Measurements from ENCODE around the gene OTUB2. TPM values are rescaled to one million over a fixed set of nuclear protein-coding genes. Genes with fewer than 3 reads are reported as not detected.

Gene OTUB2
- total RNA-seq, 3 donors from 2014 or later: 0.50 to 0.54 (median 0.53) TPM

DNA sequence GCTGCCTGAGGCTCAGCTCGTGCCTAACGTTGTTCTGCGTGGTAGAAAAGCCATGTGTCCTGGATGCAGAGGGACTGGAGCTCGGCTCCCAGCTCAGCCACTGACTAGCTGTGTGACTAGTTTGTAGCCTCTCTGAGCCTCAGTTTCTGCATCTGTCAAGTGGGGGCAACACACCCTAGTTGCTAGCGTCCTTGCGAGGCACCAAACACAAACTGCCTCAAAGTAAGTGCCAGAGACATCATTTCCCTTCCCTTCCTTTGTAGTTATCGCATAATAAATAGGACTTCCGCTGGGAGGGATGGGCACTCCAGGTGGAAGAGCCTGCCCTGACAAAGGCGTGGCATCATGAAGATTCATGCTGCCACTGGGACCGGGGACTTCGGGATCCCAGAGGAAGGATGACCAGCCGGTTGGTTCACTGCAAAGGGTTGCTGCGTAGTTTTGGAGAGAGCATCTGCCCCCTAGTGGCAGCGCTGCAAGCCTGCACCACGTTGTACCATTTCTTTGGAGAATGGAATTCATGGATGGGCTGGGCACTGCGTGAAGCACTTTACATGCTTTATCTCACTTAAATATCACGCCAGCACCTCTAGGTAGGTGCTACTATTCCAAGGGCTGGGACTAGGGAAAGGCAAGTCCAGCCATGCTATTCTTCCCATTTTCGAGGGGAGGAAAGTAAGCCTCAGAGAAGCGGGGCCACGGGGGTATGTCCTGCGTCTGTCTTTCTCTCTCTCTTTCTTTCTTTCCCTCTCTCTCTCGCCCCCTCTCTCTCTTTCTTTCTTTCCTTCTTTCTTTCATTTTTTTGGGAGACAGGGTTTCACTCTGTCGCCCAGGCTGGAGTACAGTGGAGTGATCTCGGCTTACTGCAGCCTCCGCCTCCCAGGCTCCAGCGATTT, 24.4 kb upstream of the OTUB2 start:
- peak; percentile 81 for ATAC-seq
- Mint-ChIP-seq H3K4me1 (ENCODE audit: low read depth) (peaks cover 6% of the 10 kb centered on the region), H3K4me3 (no peak overlapping the region), H3K27me3 (ENCODE audit: low read depth) (peaks cover 12% of the 10 kb centered on the region), H3K36me3 (ENCODE audit: insufficient read depth) (no peaks in the 10 kb centered on the region), H3K9me3 (no peaks in the 10 kb centered on the region)
- DNase-seq: peak; percentile 57

DNA sequence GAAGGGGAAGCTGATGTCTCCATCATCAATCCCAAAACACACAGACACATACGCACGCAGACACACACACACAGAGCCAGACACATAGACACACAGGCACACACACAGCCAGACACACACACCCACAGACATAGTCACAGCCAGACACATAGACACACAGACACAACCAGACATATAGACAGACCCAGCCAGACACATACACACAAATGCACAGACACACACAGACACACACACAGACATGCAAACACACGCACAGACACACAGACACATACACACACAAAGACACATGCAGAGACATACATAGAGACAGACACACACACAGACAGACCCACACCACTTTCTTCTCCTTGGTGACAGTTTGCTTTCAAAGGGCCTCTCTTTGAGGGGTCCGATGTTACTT, 22.7 kb upstream of the OTUB2 start:
- Mint-ChIP-seq H3K27me3 (ENCODE audit: low read depth) (peaks cover 12% of the 10 kb centered on the region), H3K36me3 (ENCODE audit: insufficient read depth) (no peaks in the 10 kb centered on the region), H3K9me3 (no peaks in the 10 kb centered on the region), H3K4me3 (no peak overlapping the region), H3K4me1 (ENCODE audit: low read depth) (peaks cover 13% of the 10 kb centered on the region)
- no peak for DNase-seq
- ATAC-seq: no peak

DNA sequence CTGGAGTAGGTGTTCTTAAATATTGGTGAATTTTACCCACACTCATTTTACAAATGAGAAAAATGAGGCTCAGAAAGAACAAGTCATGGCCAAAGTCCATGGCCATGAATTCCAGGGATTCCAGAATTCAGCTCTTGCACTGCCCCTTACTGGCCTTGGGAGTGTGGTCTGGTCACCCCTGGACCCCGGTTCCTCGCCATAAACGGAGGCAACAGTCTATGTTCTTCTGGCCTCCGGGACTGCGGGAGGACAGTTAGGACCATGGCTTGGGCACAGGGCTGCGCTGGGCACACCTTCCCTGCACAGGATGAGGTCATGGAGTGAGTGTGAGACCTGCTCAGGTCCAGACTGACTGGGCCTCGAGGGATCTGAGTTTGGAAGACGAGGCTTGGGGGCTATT, 22.1 kb upstream of the OTUB2 start:
- H3K4me1 Mint-ChIP-seq (ENCODE audit: low read depth): peaks cover 17% of the 10 kb centered on the region
- H3K9me3 Mint-ChIP-seq: no peaks in the 10 kb centered on the region
- no peak for ATAC-seq
- no peak for DNase-seq
- H3K36me3 Mint-ChIP-seq (ENCODE audit: insufficient read depth): no peaks in the 10 kb centered on the region
- H3K4me3 Mint-ChIP-seq: no peak overlapping the region
- H3K27me3 Mint-ChIP-seq (ENCODE audit: low read depth): peaks cover 12% of the 10 kb centered on the region

DNA sequence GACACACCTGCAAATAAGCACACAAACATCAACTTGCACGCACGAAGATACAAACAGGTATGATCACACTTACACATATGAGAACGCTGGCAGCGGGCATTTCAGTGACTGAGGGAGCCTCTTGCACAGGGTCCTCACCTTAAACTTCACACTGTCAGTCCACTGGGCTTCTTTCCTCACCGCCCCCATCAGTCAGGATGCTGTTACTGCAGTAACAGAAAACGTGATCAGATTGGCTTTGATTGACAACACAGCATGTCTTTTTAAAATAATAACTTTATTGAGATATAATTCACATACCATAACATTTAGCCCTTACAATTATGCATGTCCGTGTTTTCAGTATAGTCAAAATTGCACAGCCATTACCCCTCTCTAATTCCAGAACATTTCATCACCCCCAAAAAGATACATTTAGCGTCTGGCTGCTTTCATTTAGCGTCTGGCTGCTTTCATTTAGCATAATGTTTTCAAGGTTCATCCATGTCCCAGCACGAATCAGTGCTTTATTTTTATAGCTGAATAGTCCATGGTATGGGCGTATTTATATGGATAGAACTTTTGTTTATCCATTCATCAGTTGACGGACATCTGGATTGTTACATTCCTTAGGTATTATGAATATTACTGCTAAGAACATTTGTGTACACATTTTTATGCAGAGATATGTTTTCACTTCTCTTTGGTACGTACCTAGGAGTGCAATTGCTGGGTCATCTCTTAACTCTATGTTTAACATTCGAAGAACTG, 20.6 kb upstream of the OTUB2 start:
- no peaks in the 10 kb centered on the region for H3K36me3 Mint-ChIP-seq (ENCODE audit: insufficient read depth)
- ATAC-seq (no peak), DNase-seq (no peak)
- H3K4me3 Mint-ChIP-seq: no peak overlapping the region
- peaks cover 16% of the 10 kb centered on the region for H3K27me3 Mint-ChIP-seq (ENCODE audit: low read depth)
- peaks cover 29% of the 10 kb centered on the region for H3K4me1 Mint-ChIP-seq (ENCODE audit: low read depth)
- no peaks in the 10 kb centered on the region for H3K9me3 Mint-ChIP-seq

DNA sequence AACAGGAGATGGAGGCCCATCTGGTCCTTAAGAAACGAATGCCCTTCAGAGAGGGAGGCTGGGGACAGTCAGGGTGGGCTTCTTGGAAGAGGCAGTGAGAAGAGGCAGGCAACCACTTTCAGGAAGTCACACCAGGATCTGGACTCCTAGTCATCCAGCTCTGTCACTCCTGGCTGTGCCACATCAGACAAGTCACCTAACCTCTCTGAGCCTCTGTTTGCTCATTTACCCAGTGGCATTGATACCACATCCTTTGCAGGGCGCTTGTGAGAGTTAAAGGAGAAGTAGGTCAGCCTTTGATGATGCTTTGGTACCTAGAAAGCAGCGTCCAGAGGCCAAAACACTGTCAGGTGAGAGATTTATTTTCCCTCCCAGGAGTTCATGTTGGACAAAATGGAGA, 17.9 kb upstream of the OTUB2 start:
- peaks cover 10% of the 10 kb centered on the region for H3K27me3 Mint-ChIP-seq (ENCODE audit: low read depth)
- DNase-seq: no peak
- H3K4me3 Mint-ChIP-seq: no peak overlapping the region
- H3K9me3 Mint-ChIP-seq: no peaks in the 10 kb centered on the region
- peak in 1 of 2 donors; percentile 24 for ATAC-seq
- H3K4me1 Mint-ChIP-seq (ENCODE audit: low read depth): peaks cover 42% of the 10 kb centered on the region
- H3K36me3 Mint-ChIP-seq (ENCODE audit: insufficient read depth): no peaks in the 10 kb centered on the region

DNA sequence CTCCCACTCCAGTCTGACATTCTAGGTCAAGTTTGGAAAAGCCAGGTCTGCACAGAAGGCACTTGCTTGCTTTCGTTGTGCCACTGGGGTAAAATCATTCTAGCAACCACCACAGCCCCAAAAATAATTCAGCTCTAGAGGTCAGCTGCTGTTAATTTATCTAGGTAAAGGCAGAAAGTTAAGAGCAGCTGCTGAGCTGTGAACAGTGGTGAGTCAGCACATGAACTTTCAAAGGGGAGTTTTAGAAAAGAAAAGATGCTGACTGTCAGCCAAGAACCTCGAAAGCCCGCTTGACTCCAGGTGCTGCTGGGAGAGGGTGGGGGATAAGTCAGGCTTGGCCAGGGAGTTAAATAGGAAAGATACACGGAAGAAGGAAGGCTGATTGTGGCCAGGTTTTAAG, 16.4 kb upstream of the OTUB2 start:
- H3K36me3 Mint-ChIP-seq (ENCODE audit: insufficient read depth): no peaks in the 10 kb centered on the region
- H3K4me3 Mint-ChIP-seq: no peak overlapping the region
- H3K27me3 Mint-ChIP-seq (ENCODE audit: low read depth): peaks cover 9% of the 10 kb centered on the region
- no peaks in the 10 kb centered on the region for H3K9me3 Mint-ChIP-seq
- peaks cover 44% of the 10 kb centered on the region for H3K4me1 Mint-ChIP-seq (ENCODE audit: low read depth)
- DNase-seq: no peak
- ATAC-seq: peak; percentile 39 to 41

DNA sequence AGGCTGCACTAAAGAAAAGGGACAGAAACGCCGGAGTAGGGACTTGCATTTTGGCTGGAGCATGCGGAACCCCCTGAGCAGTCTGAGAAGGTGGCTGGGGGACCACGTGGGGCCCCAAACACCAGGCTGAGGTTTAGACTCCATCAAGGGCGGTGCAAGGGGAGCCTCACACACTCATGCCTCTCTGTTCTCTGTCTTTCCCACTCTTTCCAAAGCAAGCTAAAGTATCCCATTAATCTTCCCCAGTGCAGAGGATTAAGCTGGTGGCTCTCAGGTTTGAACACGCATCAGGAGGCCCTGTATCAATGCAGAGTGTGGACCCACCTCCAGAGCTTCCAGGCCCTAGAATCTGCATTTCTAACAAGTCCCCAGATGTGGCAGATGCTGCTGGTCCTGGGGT, 15.5 kb upstream of the OTUB2 start:
- no peak for ATAC-seq
- DNase-seq: no peak
- H3K27me3 Mint-ChIP-seq (ENCODE audit: low read depth): peaks cover 4% of the 10 kb centered on the region
- no peaks in the 10 kb centered on the region for H3K9me3 Mint-ChIP-seq
- H3K4me3 Mint-ChIP-seq: no peak overlapping the region
- no peaks in the 10 kb centered on the region for H3K36me3 Mint-ChIP-seq (ENCODE audit: insufficient read depth)
- peaks cover 44% of the 10 kb centered on the region for H3K4me1 Mint-ChIP-seq (ENCODE audit: low read depth)

DNA sequence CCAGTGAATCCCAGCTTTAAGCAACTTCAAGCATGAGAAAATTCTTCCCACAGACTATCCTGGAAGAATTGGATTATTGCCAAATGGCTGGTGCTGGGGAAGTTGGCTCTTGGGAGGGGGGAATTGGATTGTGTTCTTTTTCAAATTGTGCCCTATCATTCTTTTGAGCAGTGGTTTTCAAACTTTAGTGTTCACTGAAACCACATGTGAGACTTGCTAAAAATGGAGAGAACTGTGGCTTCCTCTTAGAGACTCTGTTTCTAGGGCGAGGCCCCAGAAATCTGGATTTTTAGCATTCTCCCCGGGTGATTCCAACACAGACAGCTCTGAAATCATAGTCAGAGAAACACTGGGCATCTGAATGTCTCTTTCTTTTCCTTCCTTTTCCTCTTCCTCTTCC, 14.3 kb upstream of the OTUB2 start:
- Mint-ChIP-seq H3K9me3 (no peaks in the 10 kb centered on the region), H3K4me1 (ENCODE audit: low read depth) (peaks cover 44% of the 10 kb centered on the region), H3K36me3 (ENCODE audit: insufficient read depth) (no peaks in the 10 kb centered on the region), H3K27me3 (ENCODE audit: low read depth) (peaks cover 4% of the 10 kb centered on the region), H3K4me3 (no peak overlapping the region)
- ATAC-seq (no peak), DNase-seq (no peak)

DNA sequence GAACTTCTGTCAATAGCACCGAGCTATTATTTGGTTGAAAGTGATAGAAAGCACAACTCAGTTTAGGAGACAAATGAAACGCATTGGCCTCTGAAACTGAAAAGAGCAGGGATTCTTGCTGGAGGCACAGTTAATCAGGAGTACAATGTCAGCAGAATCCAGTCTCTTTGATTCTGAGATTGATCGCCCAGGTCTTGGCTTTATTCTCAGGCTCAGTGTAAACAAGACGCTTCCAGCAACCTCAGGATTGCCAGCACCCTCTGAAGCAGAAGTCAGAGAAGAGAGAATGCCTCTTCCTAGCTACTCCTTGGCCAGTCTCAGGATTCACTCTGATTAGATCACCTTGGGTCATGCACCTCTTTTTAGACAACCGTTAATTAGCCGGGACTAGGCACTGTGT, 11.8 kb upstream of the OTUB2 start:
- ATAC-seq: no peak
- Mint-ChIP-seq H3K9me3 (no peaks in the 10 kb centered on the region), H3K4me1 (ENCODE audit: low read depth) (peaks cover 29% of the 10 kb centered on the region), H3K27me3 (ENCODE audit: low read depth) (peaks cover 4% of the 10 kb centered on the region), H3K36me3 (ENCODE audit: insufficient read depth) (no peaks in the 10 kb centered on the region), H3K4me3 (no peak overlapping the region)
- DNase-seq: no peak

DNA sequence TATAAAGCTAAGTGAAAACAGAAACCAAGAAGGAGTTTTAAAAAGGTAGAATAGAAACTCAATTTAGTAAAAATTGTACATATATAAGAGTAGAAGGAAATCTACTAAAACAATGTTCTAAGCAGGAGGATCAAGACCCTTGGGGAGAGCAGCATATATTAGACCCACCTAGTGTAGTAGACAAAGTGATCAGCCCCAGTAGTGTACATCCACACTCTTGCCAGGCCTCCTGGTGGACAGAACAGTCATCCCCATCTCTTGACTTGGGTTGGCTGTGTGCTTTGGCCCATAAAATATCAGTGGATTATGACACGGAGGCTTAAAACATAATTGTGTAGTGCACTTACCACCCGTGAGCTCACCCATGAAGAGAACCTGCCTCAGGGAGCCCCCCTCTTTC, 10.9 kb upstream of the OTUB2 start:
- DNase-seq (no peak), ATAC-seq (no peak)
- Mint-ChIP-seq H3K4me1 (ENCODE audit: low read depth) (peaks cover 22% of the 10 kb centered on the region), H3K27me3 (ENCODE audit: low read depth) (no peaks in the 10 kb centered on the region), H3K36me3 (ENCODE audit: insufficient read depth) (no peaks in the 10 kb centered on the region), H3K4me3 (no peak overlapping the region), H3K9me3 (no peaks in the 10 kb centered on the region)

DNA sequence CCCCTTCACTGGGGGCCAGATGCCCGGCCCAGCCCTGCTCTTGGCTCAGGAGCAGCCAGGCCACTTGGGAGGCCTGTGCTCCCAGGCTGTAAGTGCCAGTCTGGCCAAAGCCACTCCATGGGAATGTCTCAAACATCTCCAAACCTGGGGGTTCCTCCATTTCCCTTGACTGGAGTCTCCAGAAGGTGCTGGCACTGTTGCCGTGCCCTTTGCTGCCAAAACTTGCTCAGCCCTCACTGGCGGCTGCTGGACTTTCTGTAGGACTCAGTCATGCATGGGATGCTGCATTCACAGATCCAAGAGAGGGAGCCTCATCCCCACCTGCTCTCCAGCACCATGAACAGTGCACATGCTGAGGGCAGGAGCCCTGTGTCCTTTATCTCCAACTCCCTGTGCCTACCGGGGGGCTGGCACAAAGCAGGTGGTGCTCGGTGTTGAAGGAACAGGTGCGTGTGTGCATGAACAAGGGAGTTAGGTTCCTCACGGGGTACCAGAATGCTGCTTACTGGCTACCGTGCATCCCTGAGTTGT, 9.6 kb upstream of the OTUB2 start:
- no peaks in the 10 kb centered on the region for H3K27me3 Mint-ChIP-seq (ENCODE audit: low read depth)
- no peaks in the 10 kb centered on the region for H3K36me3 Mint-ChIP-seq (ENCODE audit: insufficient read depth)
- ATAC-seq (no peak), DNase-seq (no peak)
- H3K4me3 Mint-ChIP-seq: no peak overlapping the region
- H3K4me1 Mint-ChIP-seq (ENCODE audit: low read depth): peaks cover 18% of the 10 kb centered on the region
- H3K9me3 Mint-ChIP-seq: no peaks in the 10 kb centered on the region

DNA sequence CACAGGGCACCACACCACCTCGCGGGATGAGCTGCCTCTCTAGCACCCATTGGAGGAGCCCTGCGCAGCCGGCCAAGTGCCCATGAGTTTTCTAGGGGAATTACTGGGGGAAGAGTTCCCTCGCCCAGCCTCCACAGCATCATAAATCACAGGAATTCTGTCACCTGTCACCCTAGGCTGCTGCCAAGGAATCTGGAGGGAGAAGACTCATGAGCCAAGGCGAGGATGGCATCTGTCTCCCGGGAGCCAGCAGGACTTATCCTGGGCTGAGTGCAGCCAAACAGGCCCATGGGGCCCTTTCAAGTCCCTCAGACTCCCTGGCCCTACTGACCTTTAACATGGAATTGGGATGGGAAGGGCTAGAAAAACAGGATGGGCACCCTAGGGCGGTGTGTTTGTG, 7.8 kb upstream of the OTUB2 start:
- H3K9me3 Mint-ChIP-seq: no peaks in the 10 kb centered on the region
- H3K27me3 Mint-ChIP-seq (ENCODE audit: low read depth): no peaks in the 10 kb centered on the region
- no peak for DNase-seq
- H3K4me3 Mint-ChIP-seq: no peak overlapping the region
- H3K36me3 Mint-ChIP-seq (ENCODE audit: insufficient read depth): no peaks in the 10 kb centered on the region
- ATAC-seq: no peak
- peaks cover 23% of the 10 kb centered on the region for H3K4me1 Mint-ChIP-seq (ENCODE audit: low read depth)

DNA sequence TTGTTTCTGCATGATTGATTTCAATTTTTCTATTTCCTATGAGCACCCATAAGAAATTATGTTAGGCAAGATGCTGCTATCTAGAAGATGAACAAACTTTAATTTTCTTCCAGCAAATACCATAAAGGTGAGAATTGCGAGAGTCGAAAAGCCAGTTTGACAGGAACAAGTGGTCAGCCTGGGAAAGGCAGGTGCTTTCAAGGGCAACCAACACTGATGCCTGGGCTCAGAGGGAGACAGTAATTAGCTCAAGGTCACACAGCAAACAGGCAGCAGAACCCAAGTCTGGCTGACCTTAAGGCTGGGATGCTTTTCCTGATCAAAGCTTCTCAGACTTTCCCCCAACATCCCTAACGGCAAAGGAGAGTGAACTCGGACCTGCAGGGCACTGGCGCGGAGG, 6.8 kb upstream of the OTUB2 start:
- no peak overlapping the region for H3K4me3 Mint-ChIP-seq
- DNase-seq (no peak), ATAC-seq (no peak)
- no peaks in the 10 kb centered on the region for H3K9me3 Mint-ChIP-seq
- no peaks in the 10 kb centered on the region for H3K27me3 Mint-ChIP-seq (ENCODE audit: low read depth)
- H3K36me3 Mint-ChIP-seq (ENCODE audit: insufficient read depth): no peaks in the 10 kb centered on the region
- H3K4me1 Mint-ChIP-seq (ENCODE audit: low read depth): peaks cover 21% of the 10 kb centered on the region

DNA sequence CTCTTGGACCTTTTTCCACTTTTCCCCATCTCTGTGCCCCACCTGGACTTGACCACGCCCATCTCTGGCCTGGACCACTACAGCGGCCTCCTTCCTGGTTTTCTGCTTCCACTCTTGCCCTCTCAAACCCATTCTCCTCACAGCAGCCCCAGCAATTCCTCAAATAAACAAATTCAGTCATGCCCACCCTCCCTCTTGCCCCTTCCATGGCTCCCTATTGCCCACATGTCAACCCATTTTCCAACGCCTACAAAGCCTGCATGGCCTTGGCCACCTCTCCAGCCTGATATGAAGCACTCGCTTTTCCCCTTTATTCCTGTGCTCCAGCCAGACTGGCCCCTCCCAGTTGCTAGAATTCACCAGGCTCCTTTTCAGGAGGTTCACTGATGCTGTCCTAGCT, 5.9 kb upstream of the OTUB2 start:
- H3K27me3 Mint-ChIP-seq (ENCODE audit: low read depth): no peaks in the 10 kb centered on the region
- no peaks in the 10 kb centered on the region for H3K9me3 Mint-ChIP-seq
- H3K4me3 Mint-ChIP-seq: no peak overlapping the region
- ATAC-seq (no peak), DNase-seq (no peak)
- H3K36me3 Mint-ChIP-seq (ENCODE audit: insufficient read depth): no peaks in the 10 kb centered on the region
- H3K4me1 Mint-ChIP-seq (ENCODE audit: low read depth): peaks cover 21% of the 10 kb centered on the region

DNA sequence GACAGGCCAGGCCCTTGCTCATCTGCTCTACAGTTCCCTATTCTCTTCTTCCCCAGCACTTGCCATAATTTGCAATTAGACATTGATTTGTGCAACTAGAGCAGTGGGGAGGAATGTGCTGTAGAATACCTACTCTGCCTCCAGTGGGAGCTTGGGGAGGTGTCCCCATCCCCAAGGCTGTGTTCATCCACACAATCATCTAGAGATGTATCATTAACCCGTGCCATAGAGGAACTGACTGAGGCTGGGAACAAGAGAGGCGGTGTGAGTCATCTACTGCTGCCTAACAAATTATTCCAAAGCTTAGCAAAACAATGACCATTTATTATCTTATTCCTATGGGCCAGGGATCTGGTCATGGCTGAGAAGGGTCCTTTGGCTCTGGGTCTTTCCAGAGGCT, 5.1 kb upstream of the OTUB2 start:
- H3K27me3 Mint-ChIP-seq (ENCODE audit: low read depth): no peaks in the 10 kb centered on the region
- DNase-seq: no peak
- peaks cover 25% of the 10 kb centered on the region for H3K4me1 Mint-ChIP-seq (ENCODE audit: low read depth)
- H3K4me3 Mint-ChIP-seq: no peak overlapping the region
- H3K9me3 Mint-ChIP-seq: no peaks in the 10 kb centered on the region
- no peaks in the 10 kb centered on the region for H3K36me3 Mint-ChIP-seq (ENCODE audit: insufficient read depth)
- ATAC-seq: no peak
